K562 (cell line): ENCODE measurements around the gene INSM1. TPM values are rescaled to one million over a fixed set of nuclear protein-coding genes. Genes with fewer than 3 reads are reported as not detected.

Experiments
- ATAC-seq: fragments of 200-7000 bp; cut with Tn5 transposase; 3 replicates; pipeline ENCODE4 v1.9.1; 2020; ENCODE audit warnings: moderate library complexity
- BruUV-seq: library from RNA; stranded (reverse); fragments of 400-500 nt; replicated peaks from 2 replicates; lab custom pipeline; 2021; lab: Mats Ljungman, UMichigan
- CTCF ChIA-PET: fragments of 300-600 bp; formaldehyde crosslinking; extraction: SDS; loops from one replicate; lab custom pipeline; 2021; ENCODE audit warnings: low intra/inter-chr PET ratio; lab: Yijun Ruan, JAX
- POLR2A ChIA-PET: fragments of 300-600, 350-650 bp; sonication (Branson Sonifier 250); formaldehyde crosslinking; extraction: SDS; loops from one replicate; lab custom pipeline; 2021; ENCODE audit warnings: antibody characterized with exemption, inconsistent platforms; lab: Yijun Ruan, JAX
- DNase-seq, 4 experiments: peaks; one replicate each; pipeline versions ENCODE4 v3.0.0 to v3.0.0-alpha.2; 2011 to 2018; ENCODE audit warnings: low spot score in 3 of 4, mixed read lengths in 3 of 4; ENCODE audit errors: extremely low read depth in 1 of 4
- FAIRE-seq: peaks from 2 replicates; lab custom pipeline; 2011; peaks lifted over from hg19 to GRCh38; lab: Jason Lieb, UNC
- H2AFZ ChIP-seq: 2 replicates; pipeline ENCODE4 v1.6.0; 2011; ENCODE audit warnings: low read depth, low read length, control low read depth, inconsistent platforms
- H3K27ac ChIP-seq: fragments of 200-600 bp; 3 replicates; pipeline ENCODE4 v1.8.0; 2011; ENCODE audit warnings: low read depth, mild to moderate bottlenecking, control low read depth, inconsistent platforms, low read length, moderate library complexity, mixed read lengths; ENCODE audit errors: extremely low read depth
- H3K27me3 ChIP-seq, 2 experiments: fragments of 300-600 bp in 1 of 2; 2 replicates in 1 of 2; 3 replicates in 1 of 2; pipeline versions ENCODE4 v1.6.0 to v1.8.0; 2011; ENCODE audit warnings: inconsistent platforms in 2 of 2, low read length in 2 of 2, mild to moderate bottlenecking in 1 of 2, mixed read lengths in 1 of 2, moderate library complexity in 1 of 2; ENCODE audit not compliant: control insufficient read depth in 2 of 2, insufficient read depth in 2 of 2
- H3K36me3 ChIP-seq: fragments of 300-600 bp; 3 replicates; pipeline ENCODE4 v1.8.0; 2011; ENCODE audit warnings: mild to moderate bottlenecking, low read length, inconsistent platforms; ENCODE audit not compliant: control insufficient read depth, insufficient read depth
- H3K4me1 ChIP-seq, 2 experiments: fragments of 200-600 bp in 1 of 2; replicated peaks in 1 of 2; 2 replicates in 1 of 2; 3 replicates in 1 of 2; pipeline versions ENCODE4 v1.5.1 to v1.8.0; 2011; ENCODE audit warnings: inconsistent platforms in 2 of 2, low read length in 2 of 2, mild to moderate bottlenecking in 1 of 2, mixed read lengths in 1 of 2, moderate library complexity in 1 of 2; ENCODE audit not compliant: control insufficient read depth in 2 of 2, insufficient read depth in 2 of 2
- H3K4me2 ChIP-seq: 2 replicates; pipeline ENCODE4 v1.6.1; 2011; ENCODE audit warnings: low read length, control low read depth, inconsistent platforms, mixed read lengths; ENCODE audit not compliant: insufficient read depth
- H3K4me3 ChIP-seq: fragments of 200-600 bp; sonication (generic), shearing (Covaris generic); 2 replicates; pipeline ENCODE4 v1.5.1; 2016; ENCODE audit warnings: control low read depth, inconsistent platforms
- H3K79me2 ChIP-seq: fragments of 200-600 bp; 3 replicates; pipeline ENCODE4 v1.8.0; 2011; ENCODE audit warnings: low read length, inconsistent platforms; ENCODE audit not compliant: control insufficient read depth, insufficient read depth
- H3K9ac ChIP-seq, 2 experiments: 2 replicates each; pipeline versions ENCODE4 v1.6.0 to v1.6.1; 2011; ENCODE audit warnings: low read depth in 2 of 2, low read length in 2 of 2, control low read depth in 1 of 2, inconsistent platforms in 1 of 2, mild to moderate bottlenecking in 1 of 2, mixed read lengths in 1 of 2; ENCODE audit not compliant: insufficient read depth in 1 of 2
- H3K9me1 ChIP-seq: one replicate; pipeline ENCODE4 v1.6.0; 2011; ENCODE audit warnings: inconsistent platforms, mild to moderate bottlenecking, low read length, moderate library complexity; ENCODE audit not compliant: control insufficient read depth, insufficient read depth
- H3K9me3 ChIP-seq: replicated peaks from 2 replicates; pipeline ENCODE4 v1.5.1; 2011; ENCODE audit warnings: low read depth, low read length, inconsistent platforms; ENCODE audit not compliant: control insufficient read depth, insufficient read depth
- H4K20me1 ChIP-seq: replicated peaks from 2 replicates; pipeline ENCODE4 v1.6.1; 2011; ENCODE audit warnings: low read length, inconsistent platforms, mixed read lengths; ENCODE audit not compliant: control insufficient read depth, insufficient read depth
- GABPB1 ChIP-seq: sonication (generic); formaldehyde crosslinking; IDR thresholded peaks from 2 replicates; pipeline ENCODE4 v1.8.0; 2022; ENCODE audit warnings: mild to moderate bottlenecking, missing genetic modification reagents
- KDM2B ChIP-seq: fragments of 250-450 bp; sonication (Bioruptor Pico); IDR thresholded peaks from 2 replicates; pipeline ENCODE4 v1.8.0; 2021; ENCODE audit warnings: mild to moderate bottlenecking, moderate library complexity
- RHOXF2B ChIP-seq: fragments of 250-450 bp; sonication (Bioruptor Pico); conservative IDR thresholded peaks from 2 replicates; pipeline ENCODE4 v1.5.1; 2021
- WHSC1 ChIP-seq: IDR thresholded peaks from one replicate; pipeline ENCODE4 v1.6.1; 2012; ENCODE audit warnings: low read length, control low read depth, inconsistent platforms
- ZEB2 ChIP-seq: fragments of 450-650 bp; IDR thresholded peaks from 2 replicates; pipeline ENCODE4 v1.6.1; 2016
- WGBS: fragments of 100-300 bp; shearing (Covaris generic); methylation state at CpG from one replicate; pipeline ENCODE4 v1.1.6; 2016; ENCODE audit warnings: low coverage, mixed read lengths; ENCODE audit not compliant: insufficient coverage; ENCODE audit errors: missing lambda C conversion rate; 5-methylcytosine and 5-hydroxymethylcytosine counted together
- in situ Hi-C: fragments of 300-500 bp; cut with MboI; formaldehyde crosslinking; loops from 4 replicates; pipeline ENCODE4 v1.15.0; 2018; ENCODE audit warnings: inconsistent platforms, mixed read lengths
- intact Hi-C: fragments of 100-400 bp; cut with micrococcal nuclease; formaldehyde crosslinking; loops from 2 replicates; pipeline ENCODE4 v1.14.2; 2022
- polyA plus RNA-seq, 8 experiments: library from polyadenylated mRNA; depleted of rRNA in 4 of 8; stranded (reverse) in 5 of 8; unstranded in 3 of 8; fragments of >200 nt; fragmentation: Nextera tagmentation in 2 of 8; fragmentation: Illumina TruSeq in 1 of 8; extraction: Ambion mirVana in 2 of 8; extraction: Trizol in 1 of 8; gene quantifications; 2 replicates each; pipeline versions ENCODE4 v1.2.1 to v1.2.3, GENCODE V29; 2011 to 2014; ENCODE audit warnings: inconsistent platforms in 1 of 8, missing spikeins in 1 of 8
- total RNA-seq, 7 experiments: library from RNA; depleted of rRNA in 6 of 7; stranded (reverse); fragments of >200 nt in 6 of 7; fragmentation: Illumina TruSeq in 2 of 7; extraction: Trizol in 2 of 7; gene quantifications; 2 replicates each; pipeline versions ENCODE4 v1.2.1 to v1.2.3, GENCODE V29; 2011 to 2021; ENCODE audit warnings: low replicate concordance in 1 of 7
- TF ChIP-seq, protein P1 (sequence below): sonication (generic); IDR thresholded peaks from 2 replicates; pipeline ENCODE4 v1.6.1; 2016
- TF ChIP-seq, protein P2 (sequence below): IDR thresholded peaks from 2 replicates; pipeline ENCODE4 v1.6.1; 2011; ENCODE audit warnings: borderline replicate concordance, low read depth, mild to moderate bottlenecking, moderate library complexity, low read length; ENCODE audit not compliant: insufficient read depth, poor library complexity, severe bottlenecking
- TF ChIP-seq, protein P3 (sequence below): sonication (generic); formaldehyde crosslinking; IDR thresholded peaks from 2 replicates; pipeline ENCODE4 v1.8.0; 2023; ENCODE audit warnings: missing genetic modification reagents, mild to moderate bottlenecking, borderline replicate concordance
- TF ChIP-seq, protein P4 (sequence below): sonication (generic); formaldehyde crosslinking; IDR thresholded peaks from 2 replicates; pipeline ENCODE4 v1.8.0; 2022; ENCODE audit warnings: mild to moderate bottlenecking, low read depth, missing genetic modification reagents
- TF ChIP-seq, protein P5 (sequence below): fragments of 450-650 bp; formaldehyde crosslinking; IDR thresholded peaks from 2 replicates; pipeline ENCODE4 v1.4.0; 2020; ENCODE audit warnings: mild to moderate bottlenecking

INSM1 gene
- total and polyA plus RNA-seq, 9 of the 15 experiments (the other 6 are each of a cell fraction or from before 2014, with no cell fraction given) = not detected

DNA sequence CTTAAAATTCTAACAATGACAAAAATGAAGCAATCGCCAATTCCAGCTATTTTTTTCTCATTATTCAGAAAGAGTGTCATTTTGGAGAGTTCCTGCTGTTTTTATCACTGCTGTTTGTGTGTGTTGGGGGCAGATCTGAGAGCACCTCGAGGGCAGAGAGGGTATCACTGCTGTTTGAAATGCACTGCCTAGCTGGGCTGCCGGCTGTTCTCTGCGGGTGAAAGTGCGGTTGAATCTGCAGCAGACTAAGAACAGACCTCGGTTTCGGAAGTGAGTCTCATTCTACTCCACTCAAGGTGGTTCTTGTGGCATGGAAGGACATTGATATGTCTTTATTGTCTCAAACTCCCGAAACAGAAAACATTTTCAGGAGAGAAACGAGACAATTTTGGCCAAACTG, 18.3 kb downstream of the INSM1 start:
- no peak for DNase-seq
- CTCF ChIA-PET = no interaction called here
- H3K4me1 ChIP-seq = no peaks in the 10 kb centered on the region
- no peaks in the 10 kb centered on the region for H3K9me1 ChIP-seq
- peaks cover 3 to 13% of the 10 kb centered on the region in 2 experiments; a peak in 4 of 5 replicates for H3K27me3 ChIP-seq
- no peak overlapping the region for H3K4me3 ChIP-seq
- ATAC-seq = no peak
- POLR2A ChIA-PET = no interaction called here
- no peak overlapping the region for H3K4me2 ChIP-seq
- intact Hi-C loops (no loop called here), in situ Hi-C loops (no loop called here)
- no peaks in the 10 kb centered on the region for H3K36me3 ChIP-seq
- no peak overlapping the region for H3K9ac ChIP-seq
- H2AFZ ChIP-seq = no peak overlapping the region
- BruUV-seq = no TSS peak
- H3K27ac ChIP-seq = no peak overlapping the region
- no peaks in the 10 kb centered on the region for H4K20me1 ChIP-seq
- H3K79me2 ChIP-seq = no peaks in the 10 kb centered on the region
- no peaks in the 10 kb centered on the region for H3K9me3 ChIP-seq
- under 1% methylated on average over 9 of the region's 9 CpGs for WGBS
- no peak for FAIRE-seq
- TF ChIP-seq, protein P1, sequence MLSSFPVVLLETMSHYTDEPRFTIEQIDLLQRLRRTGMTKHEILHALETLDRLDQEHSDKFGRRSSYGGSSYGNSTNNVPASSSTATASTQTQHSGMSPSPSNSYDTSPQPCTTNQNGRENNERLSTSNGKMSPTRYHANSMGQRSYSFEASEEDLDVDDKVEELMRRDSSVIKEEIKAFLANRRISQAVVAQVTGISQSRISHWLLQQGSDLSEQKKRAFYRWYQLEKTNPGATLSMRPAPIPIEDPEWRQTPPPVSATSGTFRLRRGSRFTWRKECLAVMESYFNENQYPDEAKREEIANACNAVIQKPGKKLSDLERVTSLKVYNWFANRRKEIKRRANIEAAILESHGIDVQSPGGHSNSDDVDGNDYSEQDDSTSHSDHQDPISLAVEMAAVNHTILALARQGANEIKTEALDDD = no peak
- no peak for TF ChIP-seq GABPB1 (CRISPR knock-in tag)
- TF ChIP-seq, protein P2, sequence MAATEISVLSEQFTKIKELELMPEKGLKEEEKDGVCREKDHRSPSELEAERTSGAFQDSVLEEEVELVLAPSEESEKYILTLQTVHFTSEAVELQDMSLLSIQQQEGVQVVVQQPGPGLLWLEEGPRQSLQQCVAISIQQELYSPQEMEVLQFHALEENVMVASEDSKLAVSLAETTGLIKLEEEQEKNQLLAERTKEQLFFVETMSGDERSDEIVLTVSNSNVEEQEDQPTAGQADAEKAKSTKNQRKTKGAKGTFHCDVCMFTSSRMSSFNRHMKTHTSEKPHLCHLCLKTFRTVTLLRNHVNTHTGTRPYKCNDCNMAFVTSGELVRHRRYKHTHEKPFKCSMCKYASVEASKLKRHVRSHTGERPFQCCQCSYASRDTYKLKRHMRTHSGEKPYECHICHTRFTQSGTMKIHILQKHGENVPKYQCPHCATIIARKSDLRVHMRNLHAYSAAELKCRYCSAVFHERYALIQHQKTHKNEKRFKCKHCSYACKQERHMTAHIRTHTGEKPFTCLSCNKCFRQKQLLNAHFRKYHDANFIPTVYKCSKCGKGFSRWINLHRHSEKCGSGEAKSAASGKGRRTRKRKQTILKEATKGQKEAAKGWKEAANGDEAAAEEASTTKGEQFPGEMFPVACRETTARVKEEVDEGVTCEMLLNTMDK = no peak
- TF ChIP-seq WHSC1 = no peak
- no peak for TF ChIP-seq ZEB2
- TF ChIP-seq, protein P3, sequence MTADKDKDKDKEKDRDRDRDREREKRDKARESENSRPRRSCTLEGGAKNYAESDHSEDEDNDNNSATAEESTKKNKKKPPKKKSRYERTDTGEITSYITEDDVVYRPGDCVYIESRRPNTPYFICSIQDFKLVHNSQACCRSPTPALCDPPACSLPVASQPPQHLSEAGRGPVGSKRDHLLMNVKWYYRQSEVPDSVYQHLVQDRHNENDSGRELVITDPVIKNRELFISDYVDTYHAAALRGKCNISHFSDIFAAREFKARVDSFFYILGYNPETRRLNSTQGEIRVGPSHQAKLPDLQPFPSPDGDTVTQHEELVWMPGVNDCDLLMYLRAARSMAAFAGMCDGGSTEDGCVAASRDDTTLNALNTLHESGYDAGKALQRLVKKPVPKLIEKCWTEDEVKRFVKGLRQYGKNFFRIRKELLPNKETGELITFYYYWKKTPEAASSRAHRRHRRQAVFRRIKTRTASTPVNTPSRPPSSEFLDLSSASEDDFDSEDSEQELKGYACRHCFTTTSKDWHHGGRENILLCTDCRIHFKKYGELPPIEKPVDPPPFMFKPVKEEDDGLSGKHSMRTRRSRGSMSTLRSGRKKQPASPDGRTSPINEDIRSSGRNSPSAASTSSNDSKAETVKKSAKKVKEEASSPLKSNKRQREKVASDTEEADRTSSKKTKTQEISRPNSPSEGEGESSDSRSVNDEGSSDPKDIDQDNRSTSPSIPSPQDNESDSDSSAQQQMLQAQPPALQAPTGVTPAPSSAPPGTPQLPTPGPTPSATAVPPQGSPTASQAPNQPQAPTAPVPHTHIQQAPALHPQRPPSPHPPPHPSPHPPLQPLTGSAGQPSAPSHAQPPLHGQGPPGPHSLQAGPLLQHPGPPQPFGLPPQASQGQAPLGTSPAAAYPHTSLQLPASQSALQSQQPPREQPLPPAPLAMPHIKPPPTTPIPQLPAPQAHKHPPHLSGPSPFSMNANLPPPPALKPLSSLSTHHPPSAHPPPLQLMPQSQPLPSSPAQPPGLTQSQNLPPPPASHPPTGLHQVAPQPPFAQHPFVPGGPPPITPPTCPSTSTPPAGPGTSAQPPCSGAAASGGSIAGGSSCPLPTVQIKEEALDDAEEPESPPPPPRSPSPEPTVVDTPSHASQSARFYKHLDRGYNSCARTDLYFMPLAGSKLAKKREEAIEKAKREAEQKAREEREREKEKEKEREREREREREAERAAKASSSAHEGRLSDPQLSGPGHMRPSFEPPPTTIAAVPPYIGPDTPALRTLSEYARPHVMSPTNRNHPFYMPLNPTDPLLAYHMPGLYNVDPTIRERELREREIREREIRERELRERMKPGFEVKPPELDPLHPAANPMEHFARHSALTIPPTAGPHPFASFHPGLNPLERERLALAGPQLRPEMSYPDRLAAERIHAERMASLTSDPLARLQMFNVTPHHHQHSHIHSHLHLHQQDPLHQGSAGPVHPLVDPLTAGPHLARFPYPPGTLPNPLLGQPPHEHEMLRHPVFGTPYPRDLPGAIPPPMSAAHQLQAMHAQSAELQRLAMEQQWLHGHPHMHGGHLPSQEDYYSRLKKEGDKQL (CRISPR knock-in tag) = no peak
- TF ChIP-seq KDM2B (CRISPR knock-in tag) = no peak
- TF ChIP-seq, protein P4, sequence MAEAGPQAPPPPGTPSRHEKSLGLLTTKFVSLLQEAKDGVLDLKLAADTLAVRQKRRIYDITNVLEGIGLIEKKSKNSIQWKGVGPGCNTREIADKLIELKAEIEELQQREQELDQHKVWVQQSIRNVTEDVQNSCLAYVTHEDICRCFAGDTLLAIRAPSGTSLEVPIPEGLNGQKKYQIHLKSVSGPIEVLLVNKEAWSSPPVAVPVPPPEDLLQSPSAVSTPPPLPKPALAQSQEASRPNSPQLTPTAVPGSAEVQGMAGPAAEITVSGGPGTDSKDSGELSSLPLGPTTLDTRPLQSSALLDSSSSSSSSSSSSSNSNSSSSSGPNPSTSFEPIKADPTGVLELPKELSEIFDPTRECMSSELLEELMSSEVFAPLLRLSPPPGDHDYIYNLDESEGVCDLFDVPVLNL (CRISPR knock-in tag) = no peak
- TF ChIP-seq, protein P5, sequence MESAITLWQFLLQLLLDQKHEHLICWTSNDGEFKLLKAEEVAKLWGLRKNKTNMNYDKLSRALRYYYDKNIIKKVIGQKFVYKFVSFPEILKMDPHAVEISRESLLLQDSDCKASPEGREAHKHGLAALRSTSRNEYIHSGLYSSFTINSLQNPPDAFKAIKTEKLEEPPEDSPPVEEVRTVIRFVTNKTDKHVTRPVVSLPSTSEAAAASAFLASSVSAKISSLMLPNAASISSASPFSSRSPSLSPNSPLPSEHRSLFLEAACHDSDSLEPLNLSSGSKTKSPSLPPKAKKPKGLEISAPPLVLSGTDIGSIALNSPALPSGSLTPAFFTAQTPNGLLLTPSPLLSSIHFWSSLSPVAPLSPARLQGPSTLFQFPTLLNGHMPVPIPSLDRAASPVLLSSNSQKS (CRISPR knock-in tag) = no peak
- TF ChIP-seq RHOXF2B = no peak
